ENCODE data around the gene ATF5.

The ATF5 gene

DNA sequence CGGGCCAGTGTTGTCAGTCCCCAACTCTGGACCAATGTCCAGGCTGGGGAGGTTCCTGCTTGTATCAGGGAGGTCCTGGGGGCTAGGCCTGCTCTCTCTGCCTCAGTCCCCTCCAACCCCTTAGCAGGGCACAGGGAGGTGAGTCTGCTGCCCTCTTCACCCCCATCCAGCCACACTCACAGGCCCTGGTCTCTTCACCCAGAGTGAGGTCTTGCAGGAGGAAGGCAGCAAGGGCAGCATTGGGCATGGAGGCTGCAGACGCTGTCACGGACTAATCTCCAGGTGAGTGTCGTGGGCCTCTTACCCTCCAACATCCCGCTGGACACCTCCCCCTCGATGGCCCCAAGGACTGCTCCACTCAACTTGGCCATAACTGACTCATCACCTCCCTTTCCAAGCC lies 43.8 kb downstream of the ATF5 start:
- Histone ChIP-seq H3K4me2 (ENCODE audit: low read length) (no peak overlapping the region), H3K27me3 (ENCODE audit: control insufficient read depth, insufficient read depth, low read length) (peaks cover 10% of the 10 kb centered on the region)

DNA sequence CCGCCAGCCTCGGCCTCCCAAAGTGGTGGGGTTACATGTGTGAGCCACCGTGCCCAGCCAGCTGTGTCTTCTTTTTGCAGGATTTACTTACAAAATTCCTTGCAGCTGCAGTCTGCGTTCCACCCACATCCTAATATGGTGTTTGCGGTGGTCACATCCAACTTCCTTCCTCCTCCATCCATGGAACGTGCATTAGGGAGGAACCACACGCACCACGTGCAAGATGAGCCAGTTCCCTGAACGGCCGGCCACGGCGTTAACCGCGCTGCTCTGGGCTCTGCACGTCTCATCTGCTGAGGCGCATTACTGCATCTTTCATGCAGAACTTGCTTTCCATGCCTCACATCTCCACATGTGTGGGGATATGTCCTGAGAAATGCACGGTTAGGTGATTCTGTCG lies 45.0 kb downstream of the ATF5 start:
- peaks cover 10% of the 10 kb centered on the region for H3K27me3 ChIP-seq (ENCODE audit: control insufficient read depth, insufficient read depth, low read length)
- H3K4me3 ChIP-seq (ENCODE audit: low read length): no peak overlapping the region
- H3K36me3 ChIP-seq (ENCODE audit: insufficient read depth, low read length): peaks cover 3% of the 10 kb centered on the region

More for the DNA sequence above, 43.8 kb downstream of the ATF5 start:
- no peak overlapping the region for H3K9ac ChIP-seq (ENCODE audit: low read depth, low read length)
- H3K9me3 ChIP-seq (replicated peaks; ENCODE audit: low read length): no peaks in the 10 kb centered on the region
- H3K36me3 ChIP-seq (ENCODE audit: insufficient read depth, low read length): peaks cover 3% of the 10 kb centered on the region
- no peak overlapping the region for H3K4me3 ChIP-seq (ENCODE audit: low read length)
- no peaks in the 10 kb centered on the region for H3K4me1 ChIP-seq (ENCODE audit: control insufficient read depth, insufficient read depth, low read length)

DNA sequence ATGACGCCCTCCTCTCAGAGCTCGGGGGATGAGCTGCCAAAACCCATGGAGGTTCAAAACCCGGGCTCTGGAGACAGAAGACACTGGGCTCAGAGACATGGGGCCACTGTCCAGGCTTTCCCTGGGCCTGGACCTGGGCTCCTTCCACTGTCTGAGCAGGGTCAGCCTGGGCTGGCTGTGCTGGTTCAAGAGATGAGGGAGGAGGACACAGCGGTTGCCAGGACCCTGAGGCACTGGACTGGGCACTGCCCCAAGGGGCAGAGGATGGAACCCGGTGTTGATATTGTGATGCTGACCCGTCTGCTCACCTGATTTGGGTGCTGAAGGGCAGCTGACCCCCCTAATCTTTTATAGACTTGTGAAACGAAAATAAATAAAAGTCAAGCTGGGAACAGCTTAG lies 46.0 kb downstream of the ATF5 start:
- Histone ChIP-seq H3K9me3 (replicated peaks; ENCODE audit: low read length) (no peaks in the 10 kb centered on the region), H3K4me2 (ENCODE audit: low read length) (no peak overlapping the region), H3K4me1 (ENCODE audit: control insufficient read depth, insufficient read depth, low read length) (no peaks in the 10 kb centered on the region), H3K9ac (ENCODE audit: low read depth, low read length) (no peak overlapping the region), H3K27me3 (ENCODE audit: control insufficient read depth, insufficient read depth, low read length) (peaks cover 10% of the 10 kb centered on the region), H3K4me3 (ENCODE audit: low read length) (no peak overlapping the region), H3K36me3 (ENCODE audit: insufficient read depth, low read length) (peaks cover 3% of the 10 kb centered on the region)

More for the DNA sequence above, 45.0 kb downstream of the ATF5 start:
- Histone ChIP-seq H3K9ac (ENCODE audit: low read depth, low read length) (no peak overlapping the region), H3K4me1 (ENCODE audit: control insufficient read depth, insufficient read depth, low read length) (no peaks in the 10 kb centered on the region), H3K9me3 (replicated peaks; ENCODE audit: low read length) (no peaks in the 10 kb centered on the region), H3K4me2 (ENCODE audit: low read length) (no peak overlapping the region)

DNA sequence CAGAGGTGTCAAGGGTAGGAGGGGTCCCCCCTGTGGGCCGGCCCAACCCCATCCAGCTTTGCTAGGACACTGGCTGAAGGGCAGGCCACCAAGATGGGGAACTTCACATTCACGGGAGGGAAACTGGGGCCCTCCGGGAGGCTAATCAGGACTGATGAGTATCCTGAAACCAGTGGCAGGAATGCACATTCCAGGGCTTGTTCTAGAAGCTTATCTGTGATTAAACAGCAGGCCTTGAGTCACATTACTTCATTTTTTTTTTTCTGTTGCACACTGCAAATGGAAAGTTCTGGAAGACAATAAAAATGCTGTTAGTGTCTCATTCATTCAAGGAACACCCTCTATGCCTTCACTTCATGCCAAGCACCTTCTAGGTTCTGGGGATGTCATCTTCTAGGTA lies 47.5 kb downstream of the ATF5 start:
- H3K4me3 ChIP-seq (ENCODE audit: low read length): no peak overlapping the region
- no peaks in the 10 kb centered on the region for H3K9me3 ChIP-seq (replicated peaks; ENCODE audit: low read length)
- H3K9ac ChIP-seq (ENCODE audit: low read depth, low read length): no peak overlapping the region
- no peaks in the 10 kb centered on the region for H3K4me1 ChIP-seq (ENCODE audit: control insufficient read depth, insufficient read depth, low read length)
- H3K27me3 ChIP-seq (ENCODE audit: control insufficient read depth, insufficient read depth, low read length): peaks cover 10% of the 10 kb centered on the region
- peaks cover 3% of the 10 kb centered on the region for H3K36me3 ChIP-seq (ENCODE audit: insufficient read depth, low read length)
- H3K4me2 ChIP-seq (ENCODE audit: low read length): no peak overlapping the region

DNA sequence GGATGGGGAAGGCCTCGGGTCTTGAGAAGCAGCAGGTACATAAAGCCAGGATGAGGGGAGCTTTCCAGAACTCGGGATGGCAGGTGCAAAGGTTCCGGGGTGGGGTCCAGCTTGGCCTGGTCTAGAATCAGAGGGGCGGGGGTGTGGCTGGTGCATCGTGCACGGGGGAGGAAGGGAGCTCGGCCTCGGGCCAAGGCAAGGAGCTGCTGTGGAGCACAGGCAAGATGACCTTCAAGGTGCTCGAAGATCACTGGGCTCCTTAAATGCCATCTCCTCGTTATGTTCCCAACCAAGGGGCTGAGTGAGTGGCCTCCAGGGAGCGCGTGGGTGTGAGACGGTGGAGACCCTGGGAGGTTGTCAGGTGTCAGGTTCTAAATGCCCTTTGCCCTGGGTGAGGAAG lies 48.1 kb downstream of the ATF5 start:
- Histone ChIP-seq H3K9ac (ENCODE audit: low read depth, low read length) (no peak overlapping the region), H3K36me3 (ENCODE audit: insufficient read depth, low read length) (peaks cover 7% of the 10 kb centered on the region), H3K9me3 (replicated peaks; ENCODE audit: low read length) (no peaks in the 10 kb centered on the region), H3K4me2 (ENCODE audit: low read length) (no peak overlapping the region), H3K4me1 (ENCODE audit: control insufficient read depth, insufficient read depth, low read length) (no peaks in the 10 kb centered on the region), H3K27me3 (ENCODE audit: control insufficient read depth, insufficient read depth, low read length) (peaks cover 10% of the 10 kb centered on the region), H3K4me3 (ENCODE audit: low read length) (no peak overlapping the region)

DNA sequence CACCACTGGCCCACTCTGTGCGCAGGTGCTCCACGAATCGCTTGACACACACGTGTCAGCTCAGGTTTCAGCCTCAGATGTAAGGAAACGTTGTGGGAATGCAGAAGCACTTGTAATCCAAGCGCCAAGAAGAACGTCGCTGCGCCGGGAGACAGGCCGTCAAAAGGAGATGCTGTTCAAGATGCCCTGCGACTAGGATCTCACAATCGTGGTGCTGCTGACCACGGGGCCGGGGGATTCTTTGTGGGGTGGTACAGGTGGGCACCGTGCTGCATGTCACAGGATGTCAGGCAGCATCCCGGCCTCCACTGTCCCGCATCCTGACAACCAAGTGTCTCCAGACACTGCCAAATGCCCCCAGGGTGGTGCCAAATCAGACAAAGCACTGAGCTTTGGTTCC lies 48.9 kb downstream of the ATF5 start:
- Histone ChIP-seq H3K9me3 (replicated peaks; ENCODE audit: low read length) (no peaks in the 10 kb centered on the region), H3K36me3 (ENCODE audit: insufficient read depth, low read length) (peaks cover 8% of the 10 kb centered on the region), H3K27me3 (ENCODE audit: control insufficient read depth, insufficient read depth, low read length) (peaks cover 2% of the 10 kb centered on the region), H3K9ac (ENCODE audit: low read depth, low read length) (no peak overlapping the region), H3K4me1 (ENCODE audit: control insufficient read depth, insufficient read depth, low read length) (no peaks in the 10 kb centered on the region), H3K4me2 (ENCODE audit: low read length) (no peak overlapping the region), H3K4me3 (ENCODE audit: low read length) (no peak overlapping the region)

DNA sequence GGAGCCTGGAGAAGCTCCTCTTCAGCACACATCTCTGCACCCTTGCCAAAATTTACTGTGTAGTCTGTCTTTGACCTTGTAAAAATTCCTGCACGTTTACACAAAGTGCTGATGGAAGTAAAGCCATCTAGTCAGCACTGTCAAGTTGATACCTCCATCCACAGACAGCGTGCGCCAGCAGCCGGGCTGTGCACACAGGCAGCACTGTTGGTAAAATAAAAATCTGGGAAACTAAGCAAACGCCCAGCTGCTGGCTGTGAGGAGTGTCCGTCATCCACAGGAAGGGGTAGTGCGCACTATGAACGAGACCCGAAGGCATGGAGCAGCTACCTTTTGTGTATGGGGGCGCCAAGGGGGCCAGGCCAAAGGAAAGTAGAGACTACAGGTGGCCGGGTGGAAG lies 49.3 kb downstream of the ATF5 start:
- Histone ChIP-seq H3K36me3 (ENCODE audit: insufficient read depth, low read length) (peaks cover 8% of the 10 kb centered on the region), H3K27me3 (ENCODE audit: control insufficient read depth, insufficient read depth, low read length) (no peaks in the 10 kb centered on the region), H3K4me1 (ENCODE audit: control insufficient read depth, insufficient read depth, low read length) (no peaks in the 10 kb centered on the region), H3K4me2 (ENCODE audit: low read length) (no peak overlapping the region), H3K9me3 (replicated peaks; ENCODE audit: low read length) (no peaks in the 10 kb centered on the region), H3K4me3 (ENCODE audit: low read length) (no peak overlapping the region), H3K9ac (ENCODE audit: low read depth, low read length) (no peak overlapping the region)

DNA sequence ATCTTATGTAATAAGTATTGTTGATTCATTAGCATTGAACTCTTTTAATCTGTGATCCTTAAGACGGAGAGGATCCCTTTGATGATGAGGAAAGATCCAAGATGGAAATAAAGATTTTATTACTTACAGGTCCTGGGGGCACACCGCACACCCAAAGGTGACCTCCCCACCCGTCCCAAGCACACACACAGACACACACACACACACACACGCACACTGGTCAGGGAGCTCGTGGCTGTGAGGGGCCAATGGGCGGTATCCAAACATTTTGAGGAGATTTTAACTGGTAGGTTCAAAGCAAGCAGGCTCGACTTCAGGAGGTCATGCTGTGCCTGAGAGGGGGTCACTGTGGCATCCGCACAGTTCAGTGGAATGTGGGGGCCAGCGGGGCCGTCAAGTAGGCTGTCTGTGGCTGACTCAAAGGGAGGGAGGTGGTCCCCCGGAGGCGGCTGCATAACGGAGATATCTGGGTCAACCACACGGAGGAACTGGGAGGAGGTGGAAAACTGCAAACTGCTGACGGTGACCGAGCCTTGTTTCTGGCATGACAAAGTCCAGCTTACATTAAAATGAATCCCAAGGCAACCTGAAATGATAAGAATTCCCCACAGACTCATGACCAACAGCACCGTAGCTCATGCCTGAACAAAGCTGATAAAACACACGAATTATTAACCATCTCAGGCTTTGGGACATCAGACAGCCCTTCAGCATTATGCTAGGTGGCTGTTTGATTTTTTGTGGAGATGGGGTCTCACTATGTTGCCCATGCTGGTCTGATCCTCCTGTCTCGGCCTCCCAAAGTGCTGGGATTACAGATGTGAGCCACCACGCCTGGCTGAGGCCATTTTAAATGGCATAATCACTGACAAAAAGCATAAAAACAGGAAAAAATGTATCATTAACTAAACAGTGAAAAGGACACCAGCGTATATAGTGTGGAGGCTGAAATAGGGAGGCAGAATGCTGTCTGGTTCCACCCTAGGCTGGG lies 52.9 kb downstream of the ATF5 start:
- Histone ChIP-seq H3K4me3 (ENCODE audit: low read length) (no peak overlapping the region), H3K36me3 (ENCODE audit: insufficient read depth, low read length) (peaks cover 19% of the 10 kb centered on the region), H3K9me3 (replicated peaks; ENCODE audit: low read length) (no peaks in the 10 kb centered on the region), H3K4me1 (ENCODE audit: control insufficient read depth, insufficient read depth, low read length) (no peaks in the 10 kb centered on the region), H3K9ac (ENCODE audit: low read depth, low read length) (no peak overlapping the region), H3K4me2 (ENCODE audit: low read length) (no peak overlapping the region), H3K27me3 (ENCODE audit: control insufficient read depth, insufficient read depth, low read length) (no peaks in the 10 kb centered on the region)
